HL-60/S4 treated with retinoic acid at 250 ng/mL for 4 days and 3 days (cell line): ENCODE measurements around the gene GALNS.

Experiments used
- in situ Hi-C: fragments of 300-500 bp; cut with MboI; formaldehyde crosslinking; loops from 2 replicates; pipeline ENCODE4 v1.7.0; 2022; ENCODE audit warnings: low sequenced_read_pairs

Gene GALNS

GRCh38 chr16:88859381-88860091 is 2.8 kb upstream of the GALNS start:
- in situ Hi-C loops: no loop called here

- in situ Hi-C loops: no loop called here
Measured at GRCh38 chr16:88857728-88858339, 1.1 kb upstream of the GALNS start.

- in situ Hi-C loops: no loop called here
Measured at GRCh38 chr16:88856122-88856827, 472 bp downstream of the GALNS start.

- in situ Hi-C loops: no loop called here
Measured at GRCh38 chr16:88855736-88856121, 1.0 kb downstream of the GALNS start.

GRCh38 chr16:88855176-88855575 is 1.6 kb downstream of the GALNS start:
- in situ Hi-C loops: no loop called here

GRCh38 chr16:88854306-88855111 is 2.2 kb downstream of the GALNS start:
- in situ Hi-C loops: no loop called here

- in situ Hi-C loops: no loop called here
Measured at GRCh38 chr16:88853325-88853941, 3.3 kb downstream of the GALNS start.

- in situ Hi-C loops: no loop called here
Measured at GRCh38 chr16:88851616-88852015, 5.1 kb downstream of the GALNS start.

GRCh38 chr16:88850531-88851199 is 6.1 kb downstream of the GALNS start:
- in situ Hi-C loops: no loop called here

- in situ Hi-C loops: no loop called here
Measured at GRCh38 chr16:88848557-88848956, 8.2 kb downstream of the GALNS start.

- in situ Hi-C loops: no loop called here
Measured at GRCh38 chr16:88847654-88848053, 9.1 kb downstream of the GALNS start.

- in situ Hi-C loops: no loop called here
Measured at GRCh38 chr16:88846088-88846487, 10.7 kb downstream of the GALNS start.

GRCh38 chr16:88844419-88845036 is 12.2 kb downstream of the GALNS start:
- in situ Hi-C loops: no loop called here

GRCh38 chr16:88843256-88843655 is 13.5 kb downstream of the GALNS start:
- in situ Hi-C loops: no loop called here

- in situ Hi-C loops: no loop called here
Measured at GRCh38 chr16:88842806-88843205, 13.9 kb downstream of the GALNS start.

- in situ Hi-C loops: no loop called here
Measured at GRCh38 chr16:88842308-88842756, 14.4 kb downstream of the GALNS start.

- in situ Hi-C loops: no loop called here
Measured at GRCh38 chr16:88841521-88842307, 15.0 kb downstream of the GALNS start.

GRCh38 chr16:88840600-88841215 is 16.0 kb downstream of the GALNS start:
- in situ Hi-C loops: no loop called here
